ENCODE results near the gene PPP3R1.
"Not testable (repeated sequence)": the region's sequence is repeated elsewhere in the genome, so short reads cannot be mapped to it uniquely, and the experiment has no call there.

The PPP3R1 gene

DNA sequence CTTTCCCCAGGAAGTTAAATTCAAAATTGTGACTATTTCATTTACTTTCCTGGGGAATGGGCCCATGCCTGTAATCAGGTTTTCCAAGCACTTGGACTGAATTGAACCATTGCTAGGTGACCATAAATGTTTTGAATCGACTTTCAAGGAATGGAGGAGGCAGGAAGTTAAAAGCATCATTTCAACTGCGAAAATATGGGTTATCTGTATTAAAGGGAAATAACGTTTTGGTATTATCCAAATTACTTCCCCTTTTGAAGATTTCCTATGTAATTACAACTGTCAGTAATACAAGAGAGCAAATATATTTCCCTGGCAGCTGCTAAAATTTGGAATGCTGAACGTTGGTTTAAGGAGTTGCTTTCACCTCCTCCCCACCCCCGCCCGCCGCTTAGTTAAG is 75.7 kb downstream of the PPP3R1 start:
- Histone ChIP-seq H3K4me1 (ENCODE audit: control insufficient read depth, low read length) (peaks cover 18% of the 10 kb centered on the region), H3K9me2 (replicated peaks; ENCODE audit: control insufficient read depth, low read length) (no peaks in the 10 kb centered on the region), H3K4me2 (ENCODE audit: low read length) (no peak overlapping the region), H3K36me3 (ENCODE audit: control insufficient read depth, low read length) (peaks cover 87% of the 10 kb centered on the region), H4K20me1 (ENCODE audit: control insufficient read depth, insufficient read depth, low read depth, low read length) (0 out of 2 replicates have a peak, but pooled peaks cover 4% of the 10 kb centered on the region), H3K27me3 (ENCODE audit: control insufficient read depth, low read length) (no peaks in the 10 kb centered on the region), H3K79me2 (ENCODE audit: control insufficient read depth, low read length) (peaks cover 11% of the 10 kb centered on the region), H3F3A (ENCODE audit: control insufficient read depth, insufficient read depth) (peaks cover 39% of the 10 kb centered on the region), H3K4me3 (ENCODE audit: low read length) (no peak overlapping the region), H3K27ac (ENCODE audit: low read depth, low read length) (no peak overlapping the region), H3K9me3 (ENCODE audit: control insufficient read depth, insufficient read depth, low read length) (no peaks in the 10 kb centered on the region)
- TF ChIP-seq EZH2phosphoT487 (IDR thresholded peaks at IDR 0.05; ENCODE audit: borderline replicate concordance, low read length) = no peak
- TF ChIP-seq, protein P1, sequence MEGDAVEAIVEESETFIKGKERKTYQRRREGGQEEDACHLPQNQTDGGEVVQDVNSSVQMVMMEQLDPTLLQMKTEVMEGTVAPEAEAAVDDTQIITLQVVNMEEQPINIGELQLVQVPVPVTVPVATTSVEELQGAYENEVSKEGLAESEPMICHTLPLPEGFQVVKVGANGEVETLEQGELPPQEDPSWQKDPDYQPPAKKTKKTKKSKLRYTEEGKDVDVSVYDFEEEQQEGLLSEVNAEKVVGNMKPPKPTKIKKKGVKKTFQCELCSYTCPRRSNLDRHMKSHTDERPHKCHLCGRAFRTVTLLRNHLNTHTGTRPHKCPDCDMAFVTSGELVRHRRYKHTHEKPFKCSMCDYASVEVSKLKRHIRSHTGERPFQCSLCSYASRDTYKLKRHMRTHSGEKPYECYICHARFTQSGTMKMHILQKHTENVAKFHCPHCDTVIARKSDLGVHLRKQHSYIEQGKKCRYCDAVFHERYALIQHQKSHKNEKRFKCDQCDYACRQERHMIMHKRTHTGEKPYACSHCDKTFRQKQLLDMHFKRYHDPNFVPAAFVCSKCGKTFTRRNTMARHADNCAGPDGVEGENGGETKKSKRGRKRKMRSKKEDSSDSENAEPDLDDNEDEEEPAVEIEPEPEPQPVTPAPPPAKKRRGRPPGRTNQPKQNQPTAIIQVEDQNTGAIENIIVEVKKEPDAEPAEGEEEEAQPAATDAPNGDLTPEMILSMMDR (IDR thresholded peaks at IDR 0.05; ENCODE audit: low read depth, low read length, poor library complexity, severe bottlenecking) = no peak

DNA sequence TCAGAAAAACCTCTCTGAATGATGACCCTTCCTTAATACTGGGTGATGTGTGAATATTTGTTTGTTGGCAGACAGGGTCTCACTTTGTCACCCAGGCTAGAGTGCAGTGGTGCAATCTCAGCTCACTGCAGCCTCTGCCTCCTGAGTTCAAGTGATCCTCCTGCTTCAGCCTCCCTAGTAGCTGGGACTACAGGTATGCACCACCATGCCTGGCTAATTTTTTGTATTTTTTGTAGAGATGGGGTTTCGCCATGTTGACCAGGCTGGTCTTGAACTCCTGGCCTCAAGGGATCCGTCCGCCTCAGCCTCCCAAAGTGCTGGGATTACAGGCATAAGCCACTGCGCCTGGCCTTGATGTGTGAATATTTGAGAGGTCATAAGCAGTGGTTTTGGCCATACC is 77.1 kb downstream of the PPP3R1 start:
- not testable (repeated sequence) for H4K20me1 ChIP-seq (ENCODE audit: control insufficient read depth, insufficient read depth, low read depth, low read length); H3K4me3 ChIP-seq (ENCODE audit: low read length); H3K27ac ChIP-seq (ENCODE audit: low read depth, low read length); H3K4me2 ChIP-seq (ENCODE audit: low read length); H3K9me3 ChIP-seq (ENCODE audit: control insufficient read depth, insufficient read depth, low read length); H3K9me2 ChIP-seq (replicated peaks; ENCODE audit: control insufficient read depth, low read length); H3K27me3 ChIP-seq (ENCODE audit: control insufficient read depth, low read length)
- H3F3A ChIP-seq (ENCODE audit: control insufficient read depth, insufficient read depth) = peaks cover 40% of the 10 kb centered on the region
- H3K79me2 ChIP-seq (ENCODE audit: control insufficient read depth, low read length) = peaks cover 20% of the 10 kb centered on the region
- peaks cover 85% of the 10 kb centered on the region for H3K36me3 ChIP-seq (ENCODE audit: control insufficient read depth, low read length)
- peaks cover 18% of the 10 kb centered on the region for H3K4me1 ChIP-seq (ENCODE audit: control insufficient read depth, low read length)

DNA sequence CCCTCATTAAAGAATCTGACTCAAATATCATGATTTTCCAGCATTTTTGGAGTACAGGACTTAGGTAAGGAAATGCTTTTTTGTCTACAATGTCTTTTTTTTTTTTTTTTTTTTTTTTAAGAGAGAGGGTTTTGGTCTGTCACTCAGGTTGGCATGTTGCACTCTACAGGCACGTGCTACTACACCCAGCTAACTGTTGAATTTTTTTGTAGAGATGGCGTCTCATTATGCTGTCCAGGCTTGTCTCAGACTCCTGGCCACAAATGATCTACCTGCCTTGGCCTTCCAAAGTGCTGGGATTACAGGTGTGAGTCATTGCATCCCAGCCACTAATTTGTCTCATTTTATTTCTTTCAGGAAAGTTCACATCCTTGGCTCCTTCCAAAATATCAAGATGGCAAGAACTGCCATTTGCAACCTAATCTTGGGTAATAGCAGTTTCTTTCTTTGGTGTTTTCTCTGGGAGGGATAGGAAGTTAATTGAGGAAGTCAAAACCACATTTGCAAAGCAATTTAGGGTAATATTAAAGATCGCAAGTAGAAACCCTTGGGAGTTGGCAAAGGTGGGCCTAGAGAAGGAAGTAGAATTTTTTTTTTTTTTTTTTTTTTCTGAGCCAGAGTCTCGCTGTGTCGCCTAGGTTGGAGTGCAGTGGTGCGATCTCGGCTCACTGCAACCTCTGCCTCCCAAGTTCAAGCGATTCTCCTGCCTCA is 79.2 kb downstream of the PPP3R1 start:
- Histone ChIP-seq H3F3A (ENCODE audit: control insufficient read depth, insufficient read depth) (peaks cover 37% of the 10 kb centered on the region), H3K36me3 (ENCODE audit: control insufficient read depth, low read length) (peaks cover 81% of the 10 kb centered on the region), H3K4me1 (ENCODE audit: control insufficient read depth, low read length) (peaks cover 18% of the 10 kb centered on the region), H3K79me2 (ENCODE audit: control insufficient read depth, low read length) (peaks cover 17% of the 10 kb centered on the region), H4K20me1 (ENCODE audit: control insufficient read depth, insufficient read depth, low read depth, low read length) (peaks cover 5% of the 10 kb centered on the region; the same call in 1 of the 2 replicates), H3K9me2 (replicated peaks; ENCODE audit: control insufficient read depth, low read length) (no peaks in the 10 kb centered on the region), H3K4me2 (ENCODE audit: low read length) (no peak overlapping the region), H3K27me3 (ENCODE audit: control insufficient read depth, low read length) (no peaks in the 10 kb centered on the region), H3K4me3 (ENCODE audit: low read length) (no peak overlapping the region), H3K27ac (ENCODE audit: low read depth, low read length) (no peak overlapping the region), H3K9me3 (ENCODE audit: control insufficient read depth, insufficient read depth, low read length) (no peaks in the 10 kb centered on the region)
- TF ChIP-seq EZH2phosphoT487 (IDR thresholded peaks at IDR 0.05; ENCODE audit: borderline replicate concordance, low read length) = no peak
- TF ChIP-seq, protein P1 (IDR thresholded peaks at IDR 0.05; ENCODE audit: low read depth, low read length, poor library complexity, severe bottlenecking) = no peak

DNA sequence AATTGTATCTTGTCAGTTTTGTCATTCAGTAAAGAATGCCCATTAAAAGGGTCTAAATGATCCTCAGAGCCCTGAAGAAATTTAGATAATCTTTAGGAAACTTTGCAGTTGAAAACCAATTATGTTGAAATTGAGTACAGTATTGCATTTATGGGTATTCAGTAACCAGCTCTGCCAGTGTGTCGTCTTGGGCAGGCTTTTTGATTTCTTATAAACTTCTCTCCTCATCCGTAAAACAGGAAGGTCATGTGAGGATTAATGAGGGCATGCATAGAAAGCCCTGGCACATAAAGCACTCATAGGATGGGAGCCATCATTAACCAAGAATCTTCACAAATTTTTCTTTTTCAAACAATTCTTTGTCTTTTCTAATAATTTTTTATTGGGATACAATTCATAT is 79.8 kb downstream of the PPP3R1 start:
- Histone ChIP-seq H3K4me1 (ENCODE audit: control insufficient read depth, low read length) (peaks cover 18% of the 10 kb centered on the region), H3K9me2 (replicated peaks; ENCODE audit: control insufficient read depth, low read length) (no peaks in the 10 kb centered on the region), H3K4me3 (ENCODE audit: low read length) (no peak overlapping the region), H4K20me1 (ENCODE audit: control insufficient read depth, insufficient read depth, low read depth, low read length) (peaks cover 8% of the 10 kb centered on the region; the same call in 1 of the 2 replicates), H3K4me2 (ENCODE audit: low read length) (no peak overlapping the region), H3K79me2 (ENCODE audit: control insufficient read depth, low read length) (peaks cover 21% of the 10 kb centered on the region), H3K9me3 (ENCODE audit: control insufficient read depth, insufficient read depth, low read length) (no peaks in the 10 kb centered on the region), H3F3A (ENCODE audit: control insufficient read depth, insufficient read depth) (peaks cover 40% of the 10 kb centered on the region), H3K27me3 (ENCODE audit: control insufficient read depth, low read length) (no peaks in the 10 kb centered on the region), H3K27ac (ENCODE audit: low read depth, low read length) (no peak overlapping the region), H3K36me3 (ENCODE audit: control insufficient read depth, low read length) (peaks cover 81% of the 10 kb centered on the region)
- TF ChIP-seq, protein P1 (IDR thresholded peaks at IDR 0.05; ENCODE audit: low read depth, low read length, poor library complexity, severe bottlenecking) = no peak
- TF ChIP-seq EZH2phosphoT487 (IDR thresholded peaks at IDR 0.05; ENCODE audit: borderline replicate concordance, low read length) = no peak

All from DOHH2 (cell line).